ENCODE measurements around the gene PTPRR.

GRCh38 chr12:70618371-70618770 is 302.2 kb downstream of the PTPRR start:
- TF ChIP-seq POLR2AphosphoS5 (IDR thresholded peaks at IDR 0.05; ENCODE audit: insufficient read depth, low read depth, low read length) (no peak), CTCF (IDR thresholded peaks at IDR 0.05; ENCODE audit: extremely low read depth in 1 of 2, insufficient read depth in 1 of 2, low read depth in 1 of 2, low read length in 2 of 2) (no peak), EZH2 (IDR thresholded peaks at IDR 0.05; ENCODE audit: borderline replicate concordance, low read depth, low read length, severe bottlenecking) (no peak), FOS (IDR thresholded peaks at IDR 0.05; ENCODE audit: borderline replicate concordance, insufficient read depth, low read length) (no peak)
